H1 (cell line): Measurements from ENCODE around the gene STEAP2. TPM values are rescaled to one million over a fixed set of nuclear protein-coding genes. Genes with fewer than 3 reads are reported as not detected.

ENCODE experiments used
- polyA plus RNA-seq, 7 experiments: library from polyadenylated mRNA; depleted of rRNA in 3 of 7; stranded (reverse) in 5 of 7; unstranded in 2 of 7; fragments of >200 nt in 5 of 7; fragments of 200-250 nt in 2 of 7; gene quantifications; 1 replicate in 5 of 7; 2 replicates in 1 of 7; 4 replicates in 1 of 7; pipeline versions ENCODE4 v1.2.1 to v1.2.3, GENCODE V29; 2011 to 2013; ENCODE audit warnings: missing spikeins in 2 of 7, mixed read lengths in 2 of 7
- small RNA-seq: library from polyadenylated mRNA; stranded (forward); fragments of <200 nt; extraction: miRNeasy Mini kit (QIAGEN cat#:217004); gene quantifications from one replicate; pipeline ENCODE3, GENCODE V24; 2013; ENCODE audit not compliant: insufficient read depth
- total RNA-seq: library from RNA; stranded (reverse); fragmentation: NEBNext Ultra II Directional; extraction: Animal tissue kit (Norgen Biotek cat#: 25700); gene quantifications from 2 replicates; pipeline ENCODE4 v1.2.1, GENCODE V29; 2021

STEAP2 gene
- total and polyA plus RNA-seq, 2 of the 8 experiments (the other 6 are each of a cell fraction or from before 2014, with no cell fraction given), result 13.4 to 18.4 TPM

Small RNA genes lying within 50 kb of the gene (small RNA-seq; reads per million reads assigned to genes)
- gene RF00019, result not detected

Other genes with a start within 250 kb of the STEAP2 start
- gene STEAP1, start 57.3 kb upstream of the STEAP2 start, total RNA-seq, result 8.1 and 9.5 TPM in 2 replicates
- gene STEAP1, start 57.3 kb upstream of the STEAP2 start, polyA plus RNA-seq (2011; rRNA removed), result 3.6 and 9.2 TPM in 2 replicates
- 3.2 and 3.8 TPM in 2 replicates for gene CFAP69, start 33.4 kb downstream of the STEAP2 start, total RNA-seq
- gene CFAP69, start 33.4 kb downstream of the STEAP2 start, polyA plus RNA-seq (2011; rRNA removed), result 1.00 and 1.0 TPM in 2 replicates
- not detected in 2 replicates for gene FAM237B, start 109.6 kb downstream of the STEAP2 start, total RNA-seq
- gene FAM237B, start 109.6 kb downstream of the STEAP2 start, polyA plus RNA-seq (2011; rRNA removed), result not detected in 2 replicates
- 21.2 and 25.0 TPM in 2 replicates for gene GTPBP10, start 135.0 kb downstream of the STEAP2 start, total RNA-seq
- gene GTPBP10, start 135.0 kb downstream of the STEAP2 start, polyA plus RNA-seq (2011; rRNA removed), result 3.3 and 4.4 TPM in 2 replicates
- 47.3 and 49.2 TPM in 2 replicates for gene CLDN12, start 191.7 kb downstream of the STEAP2 start, total RNA-seq
- gene CLDN12, start 191.7 kb downstream of the STEAP2 start, polyA plus RNA-seq (2011; rRNA removed), result 124 and 127 TPM in 2 replicates